HCT116 (cell line): Measurements from ENCODE around the gene DENND11. TPM values are rescaled to one million over a fixed set of nuclear protein-coding genes. Genes with fewer than 3 reads are reported as not detected.

ENCODE experiments used
- ATAC-seq: fragments of 200-7000 bp; cut with Tn5 transposase; 2 replicates; pipeline ENCODE4 v1.9.1; 2020; ENCODE audit warnings: mild to moderate bottlenecking, moderate library complexity
- BruUV-seq: library from RNA; stranded (reverse); fragments of 400-500 nt; replicated peaks from 2 replicates; lab custom pipeline; 2021; lab: Mats Ljungman, UMichigan
- CTCF ChIA-PET: fragments of 300-600 bp; sonication (Branson Sonifier 250); formaldehyde crosslinking; loops from one replicate; lab custom pipeline; 2021; ENCODE audit warnings: antibody characterized with exemption; lab: Charles Lee
- POLR2A ChIA-PET: fragments of 300-600, 350-600 bp; sonication (Branson Sonifier 250); formaldehyde crosslinking; loops from one replicate; lab custom pipeline; 2021; ENCODE audit warnings: antibody characterized with exemption; lab: Charles Lee
- RAD21 ChIA-PET, 2 experiments: fragments of 300-600 bp; sonication (Branson Sonifier 250); formaldehyde crosslinking; loops; one replicate each; lab custom pipeline; 2023; ENCODE audit warnings: low total read pairs in 2 of 2; ENCODE audit not compliant: uncharacterized antibody in 2 of 2, unreplicated experiment in 2 of 2, low non-redundant PET in 1 of 2; lab: Charles Lee
- DNase-seq: peaks from one replicate; pipeline ENCODE4 v3.0.0-alpha.2; 2010; ENCODE audit warnings: low read depth, low spot score
- H2AFZ ChIP-seq: fragments of 200-600 bp; shearing (Covaris generic), sonication (generic); 2 replicates; pipeline ENCODE4 v1.6.1; 2017; ENCODE audit warnings: low read depth, mixed run types, mixed read lengths, antibody characterized with exemption, low read length; ENCODE audit not compliant: poor library complexity, severe bottlenecking
- H3K27ac ChIP-seq: 2 replicates; pipeline ENCODE4 v1.5.1; 2012; ENCODE audit warnings: low read depth, low read length
- H3K27me3 ChIP-seq: fragments of 200-600 bp; sonication (generic); 2 replicates; pipeline ENCODE4 v1.6.1; 2016; ENCODE audit warnings: mixed run types, low read length, mixed read lengths; ENCODE audit not compliant: insufficient read depth
- H3K36me3 ChIP-seq, 2 experiments: fragments of 200-500 bp in 1 of 2; fragments of 200-600 bp in 1 of 2; sonication (Bioruptor generic) in 1 of 2; sonication (generic) in 1 of 2; 2 replicates each; pipeline versions ENCODE4 v1.5.1 to v1.6.1; 2014 to 2016; ENCODE audit warnings: low read length in 2 of 2, inconsistent platforms in 1 of 2, mixed read lengths in 1 of 2, mixed run types in 1 of 2; ENCODE audit not compliant: insufficient read depth in 2 of 2, control insufficient read depth in 1 of 2
- H3K4me1 ChIP-seq, 2 experiments: fragments of 200-600 bp in 1 of 2; sonication (generic) in 1 of 2; 2 replicates each; pipeline versions ENCODE4 v1.5.1 to v1.6.1; 2012 to 2017; ENCODE audit warnings: low read length in 2 of 2, inconsistent platforms in 1 of 2, mild to moderate bottlenecking in 1 of 2, mixed read lengths in 1 of 2, mixed run types in 1 of 2, moderate library complexity in 1 of 2; ENCODE audit not compliant: insufficient read depth in 2 of 2, control insufficient read depth in 1 of 2
- H3K4me2 ChIP-seq: fragments of 200-600 bp; sonication (generic); 2 replicates; pipeline ENCODE4 v1.6.1; 2017; ENCODE audit warnings: mixed run types, low read length, mixed read lengths
- H3K4me3 ChIP-seq, 2 experiments: fragments of 200-600 bp in 1 of 2; sonication (generic) in 1 of 2; replicated peaks in 1 of 2; 2 replicates each; pipeline ENCODE4 v1.5.1; 2011 to 2016; ENCODE audit warnings: low read length in 2 of 2, control low read depth in 1 of 2, low read depth in 1 of 2, mild to moderate bottlenecking in 1 of 2, mixed read lengths in 1 of 2, mixed run types in 1 of 2
- H3K79me2 ChIP-seq: fragments of 200-600 bp; sonication (generic); 2 replicates; pipeline ENCODE4 v1.6.1; 2017; ENCODE audit warnings: mild to moderate bottlenecking, mixed run types, low read length, moderate library complexity, mixed read lengths; ENCODE audit not compliant: insufficient read depth
- H3K9ac ChIP-seq: fragments of 200-600 bp; sonication (generic); 2 replicates; pipeline ENCODE4 v1.6.1; 2016; ENCODE audit warnings: low read length, mixed read lengths
- H3K9me2 ChIP-seq: fragments of 200-600 bp; sonication (generic), shearing (Covaris generic); 2 replicates; pipeline ENCODE4 v1.6.1; 2017; ENCODE audit warnings: mixed run types, mild to moderate bottlenecking, moderate library complexity; ENCODE audit not compliant: insufficient read depth
- H3K9me3 ChIP-seq, 2 experiments: fragments of 200-500 bp in 1 of 2; fragments of 200-600 bp in 1 of 2; sonication (Bioruptor generic) in 1 of 2; sonication (generic) in 1 of 2; 2 replicates each; pipeline ENCODE4 v1.6.1; 2014 to 2017; ENCODE audit warnings: low read length in 2 of 2, mixed read lengths in 2 of 2, inconsistent platforms in 1 of 2, low read depth in 1 of 2, mild to moderate bottlenecking in 1 of 2, mixed run types in 1 of 2, moderate library complexity in 1 of 2; ENCODE audit not compliant: control insufficient read depth in 1 of 2, insufficient read depth in 1 of 2
- H4K20me1 ChIP-seq: fragments of 200-600 bp; sonication (generic), shearing (Covaris generic); 2 replicates; pipeline ENCODE4 v1.6.1; 2017; ENCODE audit warnings: mixed run types, mild to moderate bottlenecking, moderate library complexity; ENCODE audit not compliant: insufficient read depth
- ATF3 ChIP-seq: IDR thresholded peaks from 2 replicates; pipeline ENCODE4 v1.6.1; 2012
- CEBPB ChIP-seq: IDR thresholded peaks from 2 replicates; pipeline ENCODE4 v1.6.1; 2012; ENCODE audit warnings: low read depth
- CTCF ChIP-seq, 3 experiments: fragments of 200-600 bp in 1 of 3; sonication (generic) in 1 of 3; IDR thresholded peaks in 2 of 3; conservative IDR thresholded peaks in 1 of 3; 2 replicates each; pipeline ENCODE4 v1.5.1; 2012 to 2017; ENCODE audit warnings: low read depth in 2 of 3, low read length in 2 of 3, antibody characterized with exemption in 1 of 3, borderline replicate concordance in 1 of 3, control low read depth in 1 of 3, mild to moderate bottlenecking in 1 of 3, mixed read lengths in 1 of 3, mixed run types in 1 of 3, moderate library complexity in 1 of 3; ENCODE audit not compliant: insufficient read depth in 1 of 3
- EGR1 ChIP-seq: IDR thresholded peaks from 2 replicates; pipeline ENCODE4 v1.6.1; 2012; ENCODE audit warnings: low read depth
- ELF1 ChIP-seq: IDR thresholded peaks from 2 replicates; pipeline ENCODE4 v1.6.1; 2012; ENCODE audit warnings: low read depth, borderline replicate concordance
- EZH2 ChIP-seq: fragments of 200-600 bp; sonication (generic); IDR thresholded peaks from 2 replicates; pipeline ENCODE4 v1.6.1; 2017; ENCODE audit warnings: antibody characterized with exemption, mixed run types
- EZH2phosphoT487 ChIP-seq: fragments of 200-600 bp; IDR thresholded peaks from 2 replicates; pipeline ENCODE4 v1.6.1; 2018; ENCODE audit warnings: antibody characterized with exemption, borderline replicate concordance
- FOSL1 ChIP-seq: IDR thresholded peaks from 2 replicates; pipeline ENCODE4 v1.6.1; 2012; ENCODE audit warnings: low read depth
- JUND ChIP-seq: IDR thresholded peaks from 2 replicates; pipeline ENCODE4 v1.6.1; 2012
- POLR2A ChIP-seq: IDR thresholded peaks from 2 replicates; pipeline ENCODE4 v1.7.0; 2011; ENCODE audit warnings: borderline replicate concordance; ENCODE audit not compliant: insufficient read depth, insufficient read length; ENCODE audit errors: extremely low read depth
- POLR2AphosphoS5 ChIP-seq: IDR thresholded peaks from 2 replicates; pipeline ENCODE4 v1.6.1; 2011; ENCODE audit warnings: mild to moderate bottlenecking, low read depth, low read length, moderate library complexity
- RAD21 ChIP-seq: IDR thresholded peaks from 2 replicates; pipeline ENCODE4 v1.6.1; 2012; ENCODE audit warnings: low read depth, mild to moderate bottlenecking
- REST ChIP-seq: IDR thresholded peaks from 2 replicates; pipeline ENCODE4 v1.6.1; 2012; ENCODE audit warnings: low read depth
- SP1 ChIP-seq: IDR thresholded peaks from 2 replicates; pipeline ENCODE4 v1.6.1; 2012; ENCODE audit warnings: low read depth
- TCF7L2 ChIP-seq: IDR thresholded peaks from 2 replicates; pipeline ENCODE4 v1.7.0; 2011; ENCODE audit warnings: borderline replicate concordance, inconsistent platforms; ENCODE audit not compliant: insufficient read depth, insufficient read length; ENCODE audit errors: extremely low read depth
- YY1 ChIP-seq: IDR thresholded peaks from 2 replicates; pipeline ENCODE4 v1.6.1; 2011; ENCODE audit warnings: low read length, low read depth, moderate library complexity, mild to moderate bottlenecking; ENCODE audit not compliant: insufficient replicate concordance; ENCODE audit errors: extremely low read depth
- ZFX ChIP-seq: fragments of 450-650 bp; IDR thresholded peaks from 2 replicates; pipeline ENCODE4 v1.6.1; 2017
- ZNF274 ChIP-seq: fragments of 200-500 bp; sonication (Bioruptor generic); IDR thresholded peaks from 2 replicates; pipeline ENCODE4 v1.6.1; 2014; ENCODE audit warnings: mild to moderate bottlenecking, low read depth, low read length, inconsistent platforms
- intact Hi-C: fragments of 100-400 bp; cut with micrococcal nuclease; formaldehyde crosslinking; loops from 2 replicates; pipeline ENCODE4 v1.10.0; 2022
- total RNA-seq: library from RNA; stranded (reverse); gene quantifications from one replicate; pipeline ENCODE4 v1.2.1, GENCODE V29; 2021; ENCODE audit not compliant: unreplicated experiment

The DENND11 gene
- total RNA-seq, 1 experiment from 2014 or later, result 23.4 TPM

- Histone ChIP-seq H4K20me1 (no peaks in the 10 kb centered on the region), H3K27me3 (no peaks in the 10 kb centered on the region), H3K9me3 (peaks cover 3 to 12% of the 10 kb centered on the region in 2 experiments; a peak in 2 of 4 replicates), H3K36me3 (peaks cover 74 to 82% of the 10 kb centered on the region in 2 experiments), H2AFZ (no peak overlapping the region), H3K4me1 (no peaks in the 10 kb centered on the region), H3K4me3 (no peak overlapping the region), H3K9ac (no peak overlapping the region), H3K79me2 (peaks cover 54% of the 10 kb centered on the region), H3K27ac (no peak overlapping the region), H3K9me2 (no peaks in the 10 kb centered on the region), H3K4me2 (no peak overlapping the region)
- ChIA-PET CTCF (interaction anchor here (1.2 kb wide), 1 partner anchor 10 kb away, joined by 6 read pairs; the partner anchor contains the start of gene SSBP1), RAD21 (no interaction called here), POLR2A (no interaction called here)
- intact Hi-C loops, result no loop called here
- BruUV-seq, result no TSS peak
- no peak for ATAC-seq
- TF ChIP-seq ELF1 (no peak), YY1 (no peak), ZFX (no peak), ZNF274 (no peak), POLR2AphosphoS5 (no peak), RAD21 (no peak), SP1 (no peak), EZH2 (no peak), EZH2phosphoT487 (no peak), FOSL1 (no peak), ATF3 (no peak), CEBPB (no peak), CTCF (IDR thresholded peaks at IDR 0.05 in 2 of 3, conservative IDR thresholded peaks at IDR 0.05 in 1 of 3; ENCODE audit: borderline replicate concordance in 1 of 3, insufficient read depth in 1 of 3, low read depth in 2 of 3, low read length in 2 of 3) (no peak), TCF7L2 (no peak), REST (no peak), POLR2A (no peak), JUND (no peak), EGR1 (no peak)
- no peak for DNase-seq
Measured at GRCh38 chr7:141748396-141748795, 46.4 kb upstream of the DENND11 start.
